ENCODE data around the gene WDR6. TPM values are rescaled to one million over a fixed set of nuclear protein-coding genes. Genes with fewer than 3 reads are reported as not detected.

Gene WDR6
- total and polyA plus RNA-seq, 2 donors (not counting 1 experiment from before 2014, with no cell fraction given): 58.7 to 77.9 TPM

GRCh38 chr3:48990636-48991469 lies 16.3 kb upstream of the WDR6 start:
- Histone ChIP-seq H3K4me1 (ENCODE audit: control insufficient read depth, extremely low read depth, insufficient read depth, low read length) (peaks cover 12% of the 10 kb centered on the region), H3K9ac (ENCODE audit: insufficient read depth, low read length) (peak overlapping the region; percentile 92), H3K27me3 (ENCODE audit: control insufficient read depth, insufficient read depth, low read length) (no peaks in the 10 kb centered on the region), H3K36me3 (ENCODE audit: control insufficient read depth, insufficient read depth, low read length) (peaks cover 2% of the 10 kb centered on the region), H3K9me3 (ENCODE audit: control insufficient read depth, insufficient read depth, low read depth, low read length) (no peaks in the 10 kb centered on the region), H4K20me1 (ENCODE audit: control insufficient read depth, extremely low read depth, insufficient read depth, low read length) (no peaks in the 10 kb centered on the region), H3K79me2 (ENCODE audit: control insufficient read depth, insufficient read depth, low read length) (peaks cover 25% of the 10 kb centered on the region), H3K27ac (ENCODE audit: insufficient read depth, low read length) (peak overlapping the region; percentile 94), H3K4me3 (replicated peaks in 1 of 4; ENCODE audit: control extremely low read depth in 1 of 4, insufficient read depth in 1 of 4, low read depth in 3 of 4, low read length in 4 of 4) (peak overlapping the region; percentile 79 to 85 (median 82)), H3K4me2 (ENCODE audit: extremely low read depth, insufficient read depth, low read length) (peak overlapping the region; percentile 81), H2AFZ (ENCODE audit: low read length) (peak overlapping the region; percentile 70)
- peak; percentile 23 to 28 for DNase-seq (ENCODE audit: low read depth in 2 of 2)
- TF ChIP-seq, protein P1, sequence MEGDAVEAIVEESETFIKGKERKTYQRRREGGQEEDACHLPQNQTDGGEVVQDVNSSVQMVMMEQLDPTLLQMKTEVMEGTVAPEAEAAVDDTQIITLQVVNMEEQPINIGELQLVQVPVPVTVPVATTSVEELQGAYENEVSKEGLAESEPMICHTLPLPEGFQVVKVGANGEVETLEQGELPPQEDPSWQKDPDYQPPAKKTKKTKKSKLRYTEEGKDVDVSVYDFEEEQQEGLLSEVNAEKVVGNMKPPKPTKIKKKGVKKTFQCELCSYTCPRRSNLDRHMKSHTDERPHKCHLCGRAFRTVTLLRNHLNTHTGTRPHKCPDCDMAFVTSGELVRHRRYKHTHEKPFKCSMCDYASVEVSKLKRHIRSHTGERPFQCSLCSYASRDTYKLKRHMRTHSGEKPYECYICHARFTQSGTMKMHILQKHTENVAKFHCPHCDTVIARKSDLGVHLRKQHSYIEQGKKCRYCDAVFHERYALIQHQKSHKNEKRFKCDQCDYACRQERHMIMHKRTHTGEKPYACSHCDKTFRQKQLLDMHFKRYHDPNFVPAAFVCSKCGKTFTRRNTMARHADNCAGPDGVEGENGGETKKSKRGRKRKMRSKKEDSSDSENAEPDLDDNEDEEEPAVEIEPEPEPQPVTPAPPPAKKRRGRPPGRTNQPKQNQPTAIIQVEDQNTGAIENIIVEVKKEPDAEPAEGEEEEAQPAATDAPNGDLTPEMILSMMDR (conservative IDR thresholded peaks at IDR 0.05 in 1 of 2, IDR thresholded peaks at IDR 0.05 in 1 of 2; ENCODE audit: low read depth in 1 of 2, low read length in 2 of 2): no peak
- no peak for TF ChIP-seq EZH2 (IDR thresholded peaks at IDR 0.05; ENCODE audit: low read length, missing control alignments)

- no peaks in the 10 kb centered on the region for H3K27me3 ChIP-seq (ENCODE audit: control insufficient read depth, insufficient read depth, low read length)
- H3K9ac ChIP-seq (ENCODE audit: insufficient read depth, low read length): no peak overlapping the region
- H3K4me1 ChIP-seq (ENCODE audit: control insufficient read depth, extremely low read depth, insufficient read depth, low read length): peaks cover 12% of the 10 kb centered on the region
- H3K36me3 ChIP-seq (ENCODE audit: control insufficient read depth, insufficient read depth, low read length): peaks cover 2% of the 10 kb centered on the region
- peak overlapping the region; percentile 79 to 85 (median 82) for H3K4me3 ChIP-seq (replicated peaks in 1 of 4; ENCODE audit: control extremely low read depth in 1 of 4, insufficient read depth in 1 of 4, low read depth in 3 of 4, low read length in 4 of 4)
- H3K4me2 ChIP-seq (ENCODE audit: extremely low read depth, insufficient read depth, low read length): peak overlapping the region; percentile 81
- no peak overlapping the region for H3K27ac ChIP-seq (ENCODE audit: insufficient read depth, low read length)
- no peaks in the 10 kb centered on the region for H3K9me3 ChIP-seq (ENCODE audit: control insufficient read depth, insufficient read depth, low read depth, low read length)
- H3K79me2 ChIP-seq (ENCODE audit: control insufficient read depth, insufficient read depth, low read length): peaks cover 25% of the 10 kb centered on the region
- DNase-seq (ENCODE audit: low read depth in 2 of 2): no peak
- H4K20me1 ChIP-seq (ENCODE audit: control insufficient read depth, extremely low read depth, insufficient read depth, low read length): no peaks in the 10 kb centered on the region
- H2AFZ ChIP-seq (ENCODE audit: low read length): no peak overlapping the region
- TF ChIP-seq EZH2 (IDR thresholded peaks at IDR 0.05; ENCODE audit: low read length, missing control alignments): no peak
- TF ChIP-seq, protein P1 (conservative IDR thresholded peaks at IDR 0.05 in 1 of 2, IDR thresholded peaks at IDR 0.05 in 1 of 2; ENCODE audit: low read depth in 1 of 2, low read length in 2 of 2): no peak
Measured at GRCh38 chr3:48991851-48992545, 15.2 kb upstream of the WDR6 start.

- Histone ChIP-seq H3K4me1 (ENCODE audit: control insufficient read depth, extremely low read depth, insufficient read depth, low read length) (peaks cover 12% of the 10 kb centered on the region), H3K4me3 (replicated peaks in 1 of 4; ENCODE audit: control extremely low read depth in 1 of 4, insufficient read depth in 1 of 4, low read depth in 3 of 4, low read length in 4 of 4) (no peak overlapping the region), H3K4me2 (ENCODE audit: extremely low read depth, insufficient read depth, low read length) (no peak overlapping the region), H3K9ac (ENCODE audit: insufficient read depth, low read length) (no peak overlapping the region), H3K9me3 (ENCODE audit: control insufficient read depth, insufficient read depth, low read depth, low read length) (no peaks in the 10 kb centered on the region), H3K27me3 (ENCODE audit: control insufficient read depth, insufficient read depth, low read length) (no peaks in the 10 kb centered on the region), H3K36me3 (ENCODE audit: control insufficient read depth, insufficient read depth, low read length) (peaks cover 2% of the 10 kb centered on the region), H3K27ac (ENCODE audit: insufficient read depth, low read length) (no peak overlapping the region), H2AFZ (ENCODE audit: low read length) (no peak overlapping the region), H3K79me2 (ENCODE audit: control insufficient read depth, insufficient read depth, low read length) (peaks cover 25% of the 10 kb centered on the region), H4K20me1 (ENCODE audit: control insufficient read depth, extremely low read depth, insufficient read depth, low read length) (no peaks in the 10 kb centered on the region)
- DNase-seq (ENCODE audit: low read depth in 2 of 2): no peak
- TF ChIP-seq, protein P1 (conservative IDR thresholded peaks at IDR 0.05 in 1 of 2, IDR thresholded peaks at IDR 0.05 in 1 of 2; ENCODE audit: low read depth in 1 of 2, low read length in 2 of 2): no peak
- no peak for TF ChIP-seq EZH2 (IDR thresholded peaks at IDR 0.05; ENCODE audit: low read length, missing control alignments)
Measured at GRCh38 chr3:48993834-48994233, 13.4 kb upstream of the WDR6 start.

Data from fibroblast of lung (primary cell).